Parathyroid adenoma (tissue), 2 donors: ENCODE results near the gene RPL18.
A peak's percentile ranks its signal among the peaks of the same experiment; 100 is the strongest.

Experiments used
- H2AFZ ChIP-seq: fragments of 300-600 bp; sonication (generic); one replicate; pipeline ENCODE4 v1.7.0; 2017; ENCODE audit warnings: antibody characterized with exemption, mild to moderate bottlenecking
- H3K27ac ChIP-seq: fragments of 300-600 bp; sonication (generic); one replicate; pipeline ENCODE4 v1.7.0; 2017
- H3K27me3 ChIP-seq: fragments of 300-600 bp; sonication (generic); one replicate; pipeline ENCODE4 v1.7.0; 2017; ENCODE audit warnings: low read length; ENCODE audit not compliant: control insufficient read depth, insufficient read depth
- H3K36me3 ChIP-seq: fragments of 300-600 bp; sonication (generic); one replicate; pipeline ENCODE4 v1.7.0; 2017; ENCODE audit warnings: low read length; ENCODE audit not compliant: control insufficient read depth, insufficient read depth
- H3K4me1 ChIP-seq: fragments of 300-600 bp; sonication (generic); one replicate; pipeline ENCODE4 v1.7.0; 2017; ENCODE audit warnings: control low read depth
- H3K4me2 ChIP-seq: fragments of 300-600 bp; sonication (generic); one replicate; pipeline ENCODE4 v1.7.0; 2017; ENCODE audit warnings: low read length
- H3K4me3 ChIP-seq: fragments of 300-600 bp; sonication (generic); one replicate; pipeline ENCODE4 v1.7.0; 2017; ENCODE audit warnings: low read depth, low read length
- H3K79me2 ChIP-seq: fragments of 300-600 bp; sonication (generic); one replicate; pipeline ENCODE4 v1.7.0; 2017; ENCODE audit warnings: control low read depth
- H3K9ac ChIP-seq: fragments of 300-600 bp; sonication (generic); one replicate; pipeline ENCODE4 v1.7.0; 2017; ENCODE audit warnings: mild to moderate bottlenecking
- H3K9me3 ChIP-seq: fragments of 300-600 bp; sonication (generic); one replicate; pipeline ENCODE4 v1.7.0; 2017; ENCODE audit warnings: low read length; ENCODE audit not compliant: control insufficient read depth
- TF ChIP-seq, protein P1 (sequence below): fragments of 300-600 bp; sonication (generic); IDR thresholded peaks from one replicate; pipeline ENCODE4 v1.7.0; 2017; ENCODE audit warnings: antibody characterized with exemption, mild to moderate bottlenecking
- donor health status: primary hyperparathyroidism.

RPL18 gene

GRCh38 chr19:48650974-48651682 lies 32.1 kb upstream of the RPL18 start:
- H3K79me2 ChIP-seq = no peaks in the 10 kb centered on the region
- H3K4me1 ChIP-seq = peaks cover 3% of the 10 kb centered on the region
- no peak overlapping the region for H3K4me2 ChIP-seq
- H3K4me3 ChIP-seq = no peak overlapping the region
- H3K9ac ChIP-seq = no peak overlapping the region
- no peak overlapping the region for H3K27ac ChIP-seq
- TF ChIP-seq, protein P1, sequence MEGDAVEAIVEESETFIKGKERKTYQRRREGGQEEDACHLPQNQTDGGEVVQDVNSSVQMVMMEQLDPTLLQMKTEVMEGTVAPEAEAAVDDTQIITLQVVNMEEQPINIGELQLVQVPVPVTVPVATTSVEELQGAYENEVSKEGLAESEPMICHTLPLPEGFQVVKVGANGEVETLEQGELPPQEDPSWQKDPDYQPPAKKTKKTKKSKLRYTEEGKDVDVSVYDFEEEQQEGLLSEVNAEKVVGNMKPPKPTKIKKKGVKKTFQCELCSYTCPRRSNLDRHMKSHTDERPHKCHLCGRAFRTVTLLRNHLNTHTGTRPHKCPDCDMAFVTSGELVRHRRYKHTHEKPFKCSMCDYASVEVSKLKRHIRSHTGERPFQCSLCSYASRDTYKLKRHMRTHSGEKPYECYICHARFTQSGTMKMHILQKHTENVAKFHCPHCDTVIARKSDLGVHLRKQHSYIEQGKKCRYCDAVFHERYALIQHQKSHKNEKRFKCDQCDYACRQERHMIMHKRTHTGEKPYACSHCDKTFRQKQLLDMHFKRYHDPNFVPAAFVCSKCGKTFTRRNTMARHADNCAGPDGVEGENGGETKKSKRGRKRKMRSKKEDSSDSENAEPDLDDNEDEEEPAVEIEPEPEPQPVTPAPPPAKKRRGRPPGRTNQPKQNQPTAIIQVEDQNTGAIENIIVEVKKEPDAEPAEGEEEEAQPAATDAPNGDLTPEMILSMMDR = no peak
- no peaks in the 10 kb centered on the region for H3K27me3 ChIP-seq
- H2AFZ ChIP-seq = no peak overlapping the region
- no peaks in the 10 kb centered on the region for H3K36me3 ChIP-seq
- H3K9me3 ChIP-seq = no peaks in the 10 kb centered on the region

GRCh38 chr19:48648134-48648533 lies 29.2 kb upstream of the RPL18 start:
- Histone ChIP-seq H2AFZ (no peak overlapping the region), H3K36me3 (no peaks in the 10 kb centered on the region), H3K9ac (no peak overlapping the region), H3K27me3 (no peaks in the 10 kb centered on the region), H3K4me3 (no peak overlapping the region), H3K9me3 (no peaks in the 10 kb centered on the region), H3K79me2 (peaks cover 3% of the 10 kb centered on the region), H3K4me2 (no peak overlapping the region), H3K27ac (no peak overlapping the region), H3K4me1 (peaks cover 7% of the 10 kb centered on the region)
- TF ChIP-seq, protein P1 = no peak

- no peak overlapping the region for H3K9ac ChIP-seq
- TF ChIP-seq, protein P1 = no peak
- H3K27me3 ChIP-seq = no peaks in the 10 kb centered on the region
- peak overlapping the region; percentile 98 for H2AFZ ChIP-seq
- H3K4me3 ChIP-seq = peak overlapping the region; percentile 92
- H3K27ac ChIP-seq = peak overlapping the region; percentile 92
- peak overlapping the region; percentile 99 for H3K4me2 ChIP-seq
- peaks cover 3% of the 10 kb centered on the region for H3K79me2 ChIP-seq
- H3K9me3 ChIP-seq = no peaks in the 10 kb centered on the region
- no peaks in the 10 kb centered on the region for H3K36me3 ChIP-seq
- H3K4me1 ChIP-seq = peaks cover 7% of the 10 kb centered on the region
Observed at GRCh38 chr19:48646722-48647216, 27.8 kb upstream of the RPL18 start.

DNA sequence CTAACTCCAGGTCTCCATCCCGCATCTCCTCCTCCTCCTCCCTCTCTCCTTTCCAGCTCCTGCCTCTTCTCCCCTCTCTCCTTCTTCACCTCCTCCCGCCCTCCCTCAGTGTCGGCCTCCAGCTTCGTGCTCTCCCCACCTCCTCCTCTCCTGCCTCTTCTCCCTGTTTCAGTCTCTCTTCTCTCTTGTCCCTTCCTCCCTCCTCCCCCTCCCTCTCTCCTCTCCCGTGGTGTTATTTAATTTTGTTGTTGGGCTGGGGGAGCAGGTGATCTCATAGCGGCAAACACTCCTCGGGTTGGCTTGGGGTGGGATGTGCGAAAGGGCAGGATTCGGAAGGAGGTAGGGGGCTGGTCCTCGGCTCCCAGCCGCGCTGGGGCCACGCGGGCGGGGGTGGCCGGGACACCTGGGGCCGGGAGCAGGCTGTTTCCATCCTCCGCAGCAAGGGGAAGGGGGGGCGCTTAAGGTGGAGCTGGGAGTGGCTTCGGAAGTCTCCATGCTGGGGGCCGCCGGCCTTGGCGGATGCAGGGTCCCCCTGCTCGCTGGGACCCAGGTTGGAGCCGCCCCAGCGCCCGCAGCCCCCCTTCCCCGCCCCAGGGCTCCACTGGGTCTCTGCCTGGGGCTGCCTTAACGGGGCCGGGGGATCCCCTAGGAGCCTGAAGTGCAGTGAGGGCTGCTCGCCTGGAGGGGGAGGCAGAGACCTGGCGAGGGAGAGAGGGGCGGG lies 27.2 kb upstream of the RPL18 start, which contains the start of gene CA11:
CA11 (minus strand) TSS at position 187 of the 721 bp plus-strand sequence. CDS start 555 bp downstream, outside the sequence.
- Histone ChIP-seq H3K4me1 (peaks cover 7% of the 10 kb centered on the region), H3K27me3 (no peaks in the 10 kb centered on the region), H3K9ac (peak within 1 kb of the TSS; percentile 70), H3K9me3 (no peaks in the 10 kb centered on the region), H2AFZ (peak within 1 kb of the TSS; percentile 98), H3K79me2 (peaks cover 3% of the 10 kb centered on the region), H3K36me3 (no peaks in the 10 kb centered on the region), H3K27ac (peak within 1 kb of the TSS; percentile 92), H3K4me2 (peak within 1 kb of the TSS; percentile 99), H3K4me3 (peak within 1 kb of the TSS; percentile 92)
- TF ChIP-seq, protein P1 = peak; percentile 98
